ENCODE data around the gene RPAP2.

Gene RPAP2

DNA sequence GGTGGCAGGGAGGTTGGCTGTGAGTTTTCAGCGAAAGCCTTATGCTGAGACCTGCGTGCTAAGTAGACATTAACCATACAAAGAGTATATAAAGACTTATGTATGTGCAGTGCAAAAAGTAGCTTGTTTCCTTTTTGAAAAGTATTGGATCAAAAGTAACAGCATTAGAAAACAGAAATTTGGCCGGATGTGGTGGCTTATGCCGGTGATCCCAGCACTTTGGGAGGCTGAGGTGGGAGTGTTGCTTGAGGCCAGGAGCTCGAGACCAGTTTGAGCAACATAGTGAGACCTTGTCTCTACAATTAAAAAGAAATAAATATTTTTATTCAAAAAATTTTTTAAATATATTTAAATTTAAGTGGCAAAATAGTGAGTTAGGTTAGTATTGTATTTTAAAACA lies 2.2 kb downstream of the RPAP2 start:
- CTCF ChIA-PET = interaction anchor here (0.7 to 1.2 kb wide), 3 partner anchors 9 to 283 kb away, joined by 3 to 6 read pairs (median 5); no protein-coding TSS in a partner anchor
- Mint-ChIP-seq H3K27ac (no peak overlapping the region), H3K9me3 (no peaks in the 10 kb centered on the region), H3K36me3 (peaks cover 27% of the 10 kb centered on the region), H3K4me3 (no peak overlapping the region), H3K27me3 (no peaks in the 10 kb centered on the region), H3K4me1 (peaks cover 38% of the 10 kb centered on the region)
- DNase-seq = no peak

DNA sequence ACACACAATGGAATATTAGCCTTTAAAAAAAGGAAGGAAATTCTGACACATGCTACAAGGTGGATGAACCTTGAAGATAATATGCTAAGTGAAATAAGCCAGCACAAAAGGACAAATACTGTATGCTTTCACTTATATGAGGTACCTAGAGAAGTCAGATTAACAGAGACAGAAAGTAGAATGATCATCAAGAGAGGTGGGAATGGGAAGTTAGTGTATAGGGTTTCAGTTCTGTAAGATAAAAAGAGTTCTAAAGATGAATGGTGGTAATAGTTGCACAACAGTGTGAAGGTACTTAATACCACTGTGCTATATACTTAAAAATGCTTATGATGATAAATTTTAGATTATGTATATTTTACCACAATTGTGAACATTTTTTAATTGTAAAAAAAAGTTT lies 7.2 kb downstream of the RPAP2 start:
- no peak for DNase-seq
- CTCF ChIA-PET = no interaction called here
- peaks cover 10% of the 10 kb centered on the region for H3K4me1 Mint-ChIP-seq
- no peaks in the 10 kb centered on the region for H3K27me3 Mint-ChIP-seq
- peaks cover 25% of the 10 kb centered on the region for H3K36me3 Mint-ChIP-seq
- no peaks in the 10 kb centered on the region for H3K9me3 Mint-ChIP-seq
- no peak overlapping the region for H3K4me3 Mint-ChIP-seq
- no peak overlapping the region for H3K27ac Mint-ChIP-seq

DNA sequence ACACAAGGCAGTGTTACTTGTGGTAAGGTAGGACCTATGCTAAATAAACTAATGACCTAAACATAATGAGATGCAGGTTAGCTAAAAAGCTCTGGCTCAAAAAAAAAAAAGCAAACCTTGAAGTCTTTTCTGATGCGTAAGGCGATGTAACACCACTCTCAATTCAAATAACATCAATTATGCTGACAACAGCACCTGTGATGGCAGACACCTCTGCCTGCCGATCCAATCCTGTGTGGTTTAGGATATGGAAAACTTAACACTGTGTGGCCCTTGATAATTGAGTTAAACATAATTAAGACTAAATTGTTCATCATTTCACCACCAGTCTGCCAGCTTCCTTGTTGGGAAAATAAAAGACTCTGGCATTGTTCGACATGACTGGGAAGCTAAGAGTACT lies 9.1 kb downstream of the RPAP2 start:
- Mint-ChIP-seq H3K9me3 (no peaks in the 10 kb centered on the region), H3K27me3 (no peaks in the 10 kb centered on the region), H3K4me1 (peaks cover 12% of the 10 kb centered on the region), H3K27ac (no peak overlapping the region), H3K36me3 (peaks cover 30% of the 10 kb centered on the region), H3K4me3 (no peak overlapping the region)
- DNase-seq = no peak
- CTCF ChIA-PET = interaction anchor here (0.6 to 4.0 kb wide), 9 partner anchors 8 to 513 kb away, joined by 3 to 52 read pairs (median 4); partner anchors contain the start of gene GFI1

DNA sequence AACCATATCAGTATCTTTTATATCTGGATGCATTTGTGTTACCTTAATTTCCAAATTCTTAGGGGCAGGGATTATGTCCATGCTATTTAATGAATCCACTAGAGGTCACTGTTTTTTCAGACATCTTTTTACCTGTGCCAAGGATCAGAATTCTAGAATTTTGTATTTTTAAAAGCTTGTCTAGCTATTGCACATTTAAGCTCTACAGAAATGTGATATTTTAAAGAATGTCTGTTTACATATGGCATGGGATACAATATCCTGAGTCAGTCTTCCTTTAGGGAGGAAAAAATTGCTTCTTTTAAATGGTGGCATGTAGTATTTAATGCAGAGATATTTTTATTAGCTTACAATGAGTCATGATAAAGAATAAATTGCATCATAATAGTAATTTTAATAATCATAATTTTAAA lies 11.3 kb downstream of the RPAP2 start:
- Mint-ChIP-seq H3K27me3 (no peaks in the 10 kb centered on the region), H3K4me1 (peaks cover 31% of the 10 kb centered on the region), H3K36me3 (peaks cover 37% of the 10 kb centered on the region), H3K9me3 (peaks cover 7% of the 10 kb centered on the region), H3K27ac (no peak overlapping the region), H3K4me3 (no peak overlapping the region)
- CTCF ChIA-PET = interaction anchor here (0.7 to 4.0 kb wide), 41 partner anchors 9 to 338 kb away, joined by 3 to 52 read pairs (median 4); partner anchors contain the start of gene GFI1
- no peak for DNase-seq

DNA sequence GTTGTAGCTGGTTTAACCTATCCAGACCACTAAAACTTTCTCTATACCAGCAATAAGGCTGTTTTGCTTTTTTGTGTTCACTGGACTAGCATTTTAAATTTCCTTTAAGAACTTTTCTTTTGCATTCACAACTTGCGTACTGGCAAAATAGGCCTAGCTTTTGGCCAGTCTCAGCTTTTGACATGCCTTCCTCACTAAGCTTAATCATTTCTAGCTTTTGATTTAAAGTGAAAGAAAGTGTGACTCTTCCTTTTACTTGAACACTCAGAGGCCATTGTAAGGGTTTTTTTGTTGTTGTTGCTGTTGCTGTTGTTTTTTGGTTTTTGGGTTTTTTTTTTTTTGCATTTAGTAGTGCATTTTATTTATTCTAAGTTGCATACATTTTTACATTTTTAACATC lies 15.2 kb downstream of the RPAP2 start:
- CTCF ChIA-PET = interaction anchor here (0.7 to 5.3 kb wide), 9 partner anchors 51 to 480 kb away, joined by 3 to 24 read pairs (median 4); no protein-coding TSS in a partner anchor
- H3K4me1 Mint-ChIP-seq = peaks cover 67% of the 10 kb centered on the region
- H3K9me3 Mint-ChIP-seq = peaks cover 7% of the 10 kb centered on the region
- DNase-seq = no peak
- H3K27me3 Mint-ChIP-seq = no peaks in the 10 kb centered on the region
- peaks cover 36% of the 10 kb centered on the region for H3K36me3 Mint-ChIP-seq
- peak overlapping the region; percentile 71 for H3K27ac Mint-ChIP-seq
- H3K4me3 Mint-ChIP-seq = no peak overlapping the region

DNA sequence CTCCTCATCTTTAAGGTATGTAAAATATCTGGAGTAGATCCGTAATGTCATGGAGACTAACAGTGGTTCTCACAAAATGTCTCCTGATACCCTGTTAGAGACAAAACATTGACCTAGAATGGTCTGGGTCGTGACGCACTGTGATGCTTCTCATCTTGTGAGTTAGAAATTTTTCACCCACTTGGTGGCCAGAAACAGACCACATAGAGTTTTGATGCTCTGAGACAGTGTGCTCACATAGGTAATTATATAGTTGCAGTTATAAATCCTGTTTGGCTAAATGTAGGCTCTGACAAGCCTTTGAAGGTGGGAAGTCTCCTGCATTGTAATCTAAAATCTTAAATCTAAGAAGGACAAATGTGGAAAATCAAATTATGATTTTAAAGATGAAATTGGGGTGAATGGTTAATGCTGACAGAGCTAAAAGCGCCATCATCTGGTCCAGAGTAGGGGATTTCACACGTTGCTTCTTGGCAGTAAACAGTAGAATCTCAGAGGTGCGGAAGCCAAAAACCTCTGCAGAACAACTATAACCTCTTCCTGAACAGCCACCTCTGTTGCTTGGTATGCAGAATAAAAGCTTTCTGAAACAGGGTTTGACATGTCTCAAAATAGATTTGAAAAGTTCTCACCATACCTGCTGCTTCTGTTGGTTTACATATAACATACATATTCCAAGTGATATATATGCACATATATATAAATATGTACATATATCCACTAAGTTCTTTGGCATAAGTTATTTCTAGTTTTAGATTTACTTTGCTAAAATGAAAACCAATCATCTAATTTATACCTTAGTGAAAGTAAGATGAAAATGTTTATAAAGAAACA lies 17.1 kb downstream of the RPAP2 start:
- Mint-ChIP-seq H3K27ac (peak overlapping the region; percentile 83), H3K4me1 (peaks cover 69% of the 10 kb centered on the region), H3K36me3 (peaks cover 42% of the 10 kb centered on the region), H3K4me3 (peak overlapping the region; percentile 27), H3K9me3 (peaks cover 7% of the 10 kb centered on the region), H3K27me3 (no peaks in the 10 kb centered on the region)
- peak; percentile 59 for DNase-seq
- CTCF ChIA-PET = interaction anchor here (0.6 to 5.3 kb wide), 12 partner anchors 11 to 265 kb away, joined by 3 to 24 read pairs (median 4); partner anchors contain the start of genes GFI1, GLMN and RPAP2

DNA sequence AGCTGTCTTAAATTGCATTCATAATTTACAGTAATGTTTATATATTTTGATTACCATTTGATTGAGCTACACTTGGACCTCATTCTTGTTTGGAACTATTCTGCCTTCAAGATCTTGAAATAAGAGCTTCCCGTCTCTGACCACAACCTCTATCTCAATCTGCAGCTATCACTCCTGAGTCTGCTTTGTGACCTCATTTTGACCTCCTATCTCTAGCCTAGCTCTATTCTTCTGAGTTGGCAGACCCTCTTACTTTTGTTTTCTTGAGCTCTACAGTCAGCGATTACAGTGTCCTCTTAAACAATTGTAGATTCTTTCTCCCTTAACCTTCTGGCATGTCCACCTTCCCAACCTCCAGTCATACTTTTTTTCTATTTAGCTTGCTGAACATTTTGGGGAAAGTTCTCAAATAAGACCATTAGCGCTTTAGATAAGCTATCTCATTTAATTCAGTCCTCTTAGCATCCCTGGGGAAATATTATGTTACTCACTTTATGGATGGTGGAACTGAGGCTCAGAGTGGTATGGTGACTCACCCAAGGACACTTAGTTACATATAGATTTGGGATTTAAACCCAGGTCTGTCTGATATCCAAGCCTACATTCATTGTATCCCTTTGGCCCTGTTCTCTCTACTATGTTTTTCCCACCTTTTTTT lies 19.1 kb downstream of the RPAP2 start:
- Mint-ChIP-seq H3K9me3 (peaks cover 7% of the 10 kb centered on the region), H3K27me3 (no peaks in the 10 kb centered on the region), H3K27ac (peak overlapping the region; percentile 72), H3K4me3 (peak overlapping the region; percentile 11), H3K4me1 (peaks cover 62% of the 10 kb centered on the region), H3K36me3 (peaks cover 35% of the 10 kb centered on the region)
- CTCF ChIA-PET = interaction anchor here (0.6 to 3.9 kb wide), 2 partner anchors 63 to 168 kb away, joined by 3 to 20 read pairs; partner anchors contain the start of gene GFI1
- DNase-seq = no peak

DNA sequence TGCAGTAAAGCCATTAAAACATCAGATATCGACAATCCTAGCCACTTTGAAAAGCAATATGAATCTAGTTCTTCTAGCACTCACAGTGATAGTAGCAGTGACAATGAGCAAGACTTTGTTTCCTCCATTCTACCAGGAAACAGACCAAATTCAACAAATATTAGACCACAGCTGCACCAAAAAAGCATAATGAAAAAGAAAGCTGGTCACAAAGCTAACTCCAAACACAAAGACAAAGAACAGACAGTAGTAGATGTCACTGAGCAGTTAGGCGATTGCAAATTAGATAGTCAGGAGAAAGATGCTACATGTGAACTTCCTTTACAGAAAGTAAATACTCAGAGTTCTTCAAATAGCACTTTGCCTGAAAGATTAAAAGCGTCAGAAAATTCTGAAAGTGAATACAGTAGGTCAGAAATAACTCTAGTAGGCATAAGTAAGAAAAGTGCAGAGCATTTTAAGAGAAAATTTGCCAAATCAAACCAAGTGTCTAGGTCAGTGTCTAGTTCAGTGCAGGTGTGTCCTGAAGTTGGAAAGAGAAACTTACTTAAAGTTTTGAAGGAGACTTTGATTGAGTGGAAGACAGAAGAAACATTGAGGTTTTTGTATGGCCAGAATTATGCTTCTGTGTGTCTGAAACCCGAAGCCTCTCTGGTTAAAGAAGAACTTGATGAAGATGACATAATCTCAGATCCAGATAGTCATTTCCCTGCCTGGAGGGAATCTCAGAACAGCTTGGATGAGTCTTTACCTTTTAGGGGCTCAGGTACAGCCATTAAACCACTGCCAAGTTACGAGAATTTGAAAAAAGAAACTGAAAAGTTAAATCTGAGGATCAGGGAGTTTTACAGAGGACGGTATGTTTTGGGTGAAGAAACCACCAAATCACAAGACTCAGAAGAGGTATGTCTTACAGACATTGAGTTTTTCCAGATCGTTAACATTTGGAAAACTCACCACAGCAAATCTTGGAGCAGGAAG lies 24.9 kb downstream of the RPAP2 start:
- Mint-ChIP-seq H3K4me1 (peaks cover 34% of the 10 kb centered on the region), H3K9me3 (peaks cover 27% of the 10 kb centered on the region), H3K36me3 (peaks cover 63% of the 10 kb centered on the region), H3K4me3 (peak overlapping the region; percentile 40), H3K27me3 (no peaks in the 10 kb centered on the region), H3K27ac (peak overlapping the region; percentile 85)
- CTCF ChIA-PET = no interaction called here
- no peak for DNase-seq

DNA sequence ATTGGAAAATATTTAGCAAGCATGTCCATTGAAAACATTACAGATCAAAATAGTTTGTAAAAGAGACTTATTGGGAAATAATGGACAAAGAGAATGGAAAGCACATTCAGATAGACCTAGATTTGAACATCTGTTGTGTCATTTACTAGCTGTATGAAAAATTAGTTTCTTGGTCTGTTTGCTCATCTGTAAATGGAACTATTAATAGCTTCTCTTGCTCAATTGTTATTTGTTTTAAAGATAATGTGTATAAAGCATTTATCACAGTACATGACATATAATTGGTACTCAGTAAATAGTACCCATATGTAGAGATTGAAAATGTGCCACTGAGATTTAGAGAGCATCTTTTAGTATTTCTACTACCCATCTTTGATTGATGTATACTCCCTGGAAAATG lies 25.9 kb downstream of the RPAP2 start:
- Mint-ChIP-seq H3K4me1 (peaks cover 26% of the 10 kb centered on the region), H3K27me3 (no peaks in the 10 kb centered on the region), H3K9me3 (peaks cover 29% of the 10 kb centered on the region), H3K4me3 (peak overlapping the region; percentile 38), H3K36me3 (peaks cover 69% of the 10 kb centered on the region), H3K27ac (peak overlapping the region; percentile 85)
- CTCF ChIA-PET = no interaction called here
- DNase-seq = no peak

DNA sequence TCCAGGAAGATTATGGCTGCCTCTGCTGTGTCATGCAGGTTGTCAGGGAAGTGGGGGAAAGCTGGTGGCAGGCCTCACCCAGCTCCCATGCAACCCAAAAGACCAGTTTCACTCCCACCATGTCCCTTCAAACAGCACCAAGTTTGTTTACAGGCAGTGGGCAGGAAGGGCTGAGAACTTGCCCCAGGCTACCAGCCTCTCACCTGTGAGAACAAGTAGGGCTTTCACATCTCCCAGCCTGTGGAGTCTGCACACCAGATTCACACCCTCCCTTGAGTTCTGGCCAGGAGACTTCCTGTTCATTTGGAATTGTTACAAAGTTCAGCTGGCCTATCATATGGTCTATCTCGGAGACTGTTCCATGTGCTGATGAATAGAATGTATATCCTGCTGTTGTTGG lies 27.8 kb downstream of the RPAP2 start:
- H3K4me1 Mint-ChIP-seq = peaks cover 32% of the 10 kb centered on the region
- DNase-seq = no peak
- H3K36me3 Mint-ChIP-seq = peaks cover 76% of the 10 kb centered on the region
- peaks cover 29% of the 10 kb centered on the region for H3K9me3 Mint-ChIP-seq
- CTCF ChIA-PET = interaction anchor here (1.1 kb wide), 1 partner anchor 11 kb away, joined by 3 read pairs; no protein-coding TSS in a partner anchor
- H3K27ac Mint-ChIP-seq = no peak overlapping the region
- H3K27me3 Mint-ChIP-seq = no peaks in the 10 kb centered on the region
- no peak overlapping the region for H3K4me3 Mint-ChIP-seq

DNA sequence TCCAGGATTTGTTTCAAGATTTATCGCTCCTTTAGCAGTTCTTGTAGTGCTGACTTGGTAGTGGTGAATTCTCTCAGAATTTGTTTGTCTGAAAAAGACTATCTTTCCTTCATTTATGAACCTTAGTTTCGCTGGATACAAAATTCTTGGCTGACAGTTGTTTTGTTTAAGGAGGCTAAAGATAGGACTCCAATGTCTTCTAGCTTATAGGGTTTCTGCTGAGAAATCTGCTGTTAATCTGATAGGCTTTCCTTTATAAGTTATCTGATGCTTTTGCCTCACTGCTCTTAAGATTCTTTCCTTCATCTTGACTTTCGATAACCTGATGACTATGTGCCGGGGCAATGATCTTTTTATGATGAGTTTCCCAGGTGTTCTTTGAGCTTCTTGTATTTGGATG lies 28.9 kb downstream of the RPAP2 start:
- no peak overlapping the region for H3K27ac Mint-ChIP-seq
- CTCF ChIA-PET = interaction anchor here (0.7 to 0.9 kb wide), 3 partner anchors 11 to 37 kb away, joined by 3 read pairs; no protein-coding TSS in a partner anchor

DNA sequence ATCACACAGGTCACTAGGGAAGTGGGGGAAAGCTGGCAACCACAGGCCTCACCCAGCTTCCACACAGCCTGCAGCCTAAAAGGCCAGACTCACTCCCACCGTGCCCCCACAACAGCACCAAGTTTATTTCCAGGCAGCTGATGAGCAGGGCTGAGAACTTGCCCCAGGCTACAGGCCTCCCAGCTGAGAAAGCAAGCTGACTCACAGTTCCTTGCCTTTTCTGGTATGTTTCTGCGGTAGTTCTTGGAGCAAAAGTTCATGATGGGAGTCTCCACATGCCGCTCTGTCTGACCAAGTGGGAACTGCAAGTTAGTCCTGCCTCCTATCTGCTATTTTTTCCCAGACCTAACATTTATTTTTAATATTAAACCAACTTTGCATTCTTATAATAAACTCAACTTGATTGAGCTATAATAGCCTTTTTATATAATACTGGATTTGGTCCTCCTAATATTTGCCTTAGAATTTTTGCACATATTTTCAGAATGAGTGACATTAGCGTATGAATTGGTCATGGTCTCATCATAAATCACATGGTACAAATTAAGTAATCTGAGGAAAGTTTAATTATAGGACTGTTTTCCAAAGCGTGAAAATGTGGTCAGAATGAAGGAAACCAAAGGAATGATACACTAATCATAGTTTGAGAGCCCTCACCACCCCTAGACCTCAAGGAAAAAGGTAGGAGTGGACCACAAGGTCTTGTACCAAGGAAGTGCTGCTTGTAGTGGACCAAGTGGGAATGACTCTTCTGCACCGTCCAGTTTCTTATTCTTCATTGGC lies 30.7 kb downstream of the RPAP2 start:
- Mint-ChIP-seq H3K9me3 (peaks cover 29% of the 10 kb centered on the region), H3K4me1 (peaks cover 23% of the 10 kb centered on the region), H3K4me3 (no peak overlapping the region), H3K27me3 (no peaks in the 10 kb centered on the region), H3K27ac (no peak overlapping the region), H3K36me3 (peaks cover 71% of the 10 kb centered on the region)
- DNase-seq = no peak
- CTCF ChIA-PET = no interaction called here

More for the DNA sequence above, 28.9 kb downstream of the RPAP2 start:
- peaks cover 37% of the 10 kb centered on the region for H3K4me1 Mint-ChIP-seq
- DNase-seq = no peak
- H3K36me3 Mint-ChIP-seq = peaks cover 76% of the 10 kb centered on the region
- H3K4me3 Mint-ChIP-seq = no peak overlapping the region
- peaks cover 29% of the 10 kb centered on the region for H3K9me3 Mint-ChIP-seq
- no peaks in the 10 kb centered on the region for H3K27me3 Mint-ChIP-seq

DNA sequence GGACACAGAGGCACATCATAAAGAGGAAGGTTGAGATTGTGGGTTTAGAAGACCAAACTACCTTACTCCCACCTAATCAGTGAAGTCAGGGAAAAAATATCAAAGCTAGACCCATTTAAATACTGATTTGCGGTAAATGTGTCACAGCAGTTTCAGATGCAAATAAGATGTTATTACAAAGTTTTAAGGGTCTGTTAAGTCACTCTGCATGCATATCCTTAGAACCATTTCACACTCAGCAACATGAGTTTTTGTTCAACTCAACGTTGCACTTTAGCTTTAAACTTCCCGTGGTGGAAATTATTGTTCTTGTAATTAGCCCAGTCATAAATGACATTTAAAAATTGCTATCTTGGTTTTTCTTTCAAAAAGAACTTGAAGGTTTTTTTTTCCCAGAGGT lies 34.8 kb downstream of the RPAP2 start:
- Mint-ChIP-seq H3K9me3 (peaks cover 3% of the 10 kb centered on the region), H3K27ac (no peak overlapping the region), H3K4me3 (no peak overlapping the region), H3K36me3 (peaks cover 47% of the 10 kb centered on the region), H3K4me1 (peaks cover 13% of the 10 kb centered on the region), H3K27me3 (no peaks in the 10 kb centered on the region)
- no peak for DNase-seq
- CTCF ChIA-PET = no interaction called here
